Transverse colon (tissue), 4 donors: Measurements from ENCODE around the gene VPS26B. TPM values are rescaled to one million over a fixed set of nuclear protein-coding genes. Genes with fewer than 3 reads are reported as not detected.
A peak's percentile ranks its signal among the peaks of the same experiment; 100 is the strongest.

Experiments used
- DNase-seq: peaks from one replicate; pipeline ENCODE4 v3.0.0-alpha.2; 2019
- H3K27ac ChIP-seq, 4 donors: fragments of 200-600 bp; sonication (generic); 2 replicates each; pipeline ENCODE4 v1.5.1; 2016 to 2018; ENCODE audit warnings: inconsistent platforms in 4 of 4
- H3K27me3 ChIP-seq: fragments of 200-600 bp; sonication (generic); 2 replicates; pipeline ENCODE4 v1.5.1; 2017; ENCODE audit warnings: inconsistent platforms
- H3K36me3 ChIP-seq, 4 donors: fragments of 200-600 bp; sonication (generic); 2 replicates each; pipeline ENCODE4 v1.5.1; 2017 to 2019; ENCODE audit warnings: inconsistent platforms in 4 of 4
- H3K4me1 ChIP-seq, 4 donors: fragments of 200-600 bp; sonication (generic); 2 replicates each; pipeline ENCODE4 v1.5.1; 2017 to 2020; ENCODE audit warnings: inconsistent platforms in 4 of 4
- H3K4me3 ChIP-seq, 4 donors: fragments of 200-600 bp; sonication (generic); 1 replicate in 1 of 4; 2 replicates in 3 of 4; pipeline versions ENCODE4 v1.5.1 to v1.6.1; 2017 to 2019; ENCODE audit warnings: inconsistent platforms in 4 of 4
- H3K9me3 ChIP-seq, 2 donors: fragments of 200-600 bp; sonication (generic); 2 replicates each; pipeline ENCODE4 v1.5.1; 2017 to 2019; ENCODE audit warnings: inconsistent platforms in 2 of 2
- CTCF ChIP-seq, 5 experiments: fragments of 200-600 bp in 3 of 5; fragments of 450-650 bp in 2 of 5; sonication (generic) in 3 of 5; IDR thresholded peaks; 1 replicate in 2 of 5; 2 replicates in 3 of 5; pipeline ENCODE4 v1.5.1; 2016 to 2017; ENCODE audit warnings: antibody characterized with exemption in 5 of 5, inconsistent platforms in 3 of 5, mild to moderate bottlenecking in 2 of 5, moderate library complexity in 1 of 5
- EP300 ChIP-seq: sonication (generic); formaldehyde crosslinking; IDR thresholded peaks from one replicate; pipeline ENCODE4 v1.6.1; 2017; ENCODE audit warnings: antibody characterized with exemption, low read depth
- POLR2A ChIP-seq: fragments of 450-650 bp; IDR thresholded peaks from one replicate; pipeline ENCODE4 v1.6.1; 2016; ENCODE audit warnings: antibody characterized with exemption, mild to moderate bottlenecking, moderate library complexity
- POLR2AphosphoS5 ChIP-seq, 3 donors: sonication (generic); formaldehyde crosslinking; IDR thresholded peaks; one replicate each; pipeline ENCODE4 v1.6.1; 2016; ENCODE audit warnings: antibody characterized with exemption in 3 of 3
- WGBS, 2 donors: methylation state at CpG; one replicate each; pipeline ENCODE4 v1.1.5; 2018; ENCODE audit warnings: low coverage in 1 of 2; 5-methylcytosine and 5-hydroxymethylcytosine counted together
- in situ Hi-C, 4 donors: fragments of 200-750 bp; cut with MboI; loops; one replicate each; pipeline versions ENCODE4 v1.15.0 to v1.15.1; 2017; ENCODE audit warnings: low sequenced_read_pairs in 3 of 4, low pct_ligation_motif_present in 1 of 4, low pct_unique_long_range_greater_than_20kb in 1 of 4
- intact Hi-C: fragments of 100-400 bp; cut with DNase I; formaldehyde crosslinking; loops from one replicate; pipeline ENCODE4 v1.15.1; 2023; ENCODE audit warnings: low total_unique reads
- total RNA-seq, 4 donors: library from RNA; depleted of rRNA; stranded (reverse); fragments of >200 nt; gene quantifications; one replicate each; pipeline ENCODE4 v1.1.0, GENCODE V29; 2016

Gene VPS26B
- total RNA-seq, 4 donors from 2014 or later = 32.8 to 49.4 (median 44.6) TPM

DNA sequence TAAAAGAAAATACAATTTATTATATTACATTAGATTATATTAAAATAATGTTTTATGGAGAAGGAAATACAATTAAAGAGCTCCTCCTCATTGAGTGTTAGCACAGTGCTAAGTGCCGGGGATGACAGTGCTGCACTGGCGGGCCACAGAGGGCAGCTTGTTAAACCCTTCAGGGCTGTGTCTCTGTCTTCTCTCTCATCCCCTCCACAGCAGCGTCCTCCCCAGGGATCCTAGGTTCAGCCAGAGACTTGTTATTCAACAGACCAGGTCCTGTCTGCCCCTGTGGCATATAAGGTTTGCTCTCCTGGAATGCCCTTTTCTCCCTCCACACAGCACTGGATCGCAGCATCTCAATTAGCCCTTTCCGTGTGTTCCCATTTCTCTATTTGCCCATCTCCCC is 14.5 kb downstream of the VPS26B start:
- H3K9me3 ChIP-seq = no peaks in the 10 kb centered on the region
- H3K4me3 ChIP-seq = no peak overlapping the region
- H3K36me3 ChIP-seq = peaks cover 0 to 35% (median 17%) of the 10 kb centered on the region in 4 donors
- 90 to 96% methylated on average over 4 to 5 of the region's 5 CpGs for WGBS, 2 donors
- H3K27ac ChIP-seq = no peak overlapping the region
- no peak for DNase-seq
- no peak for TF ChIP-seq EP300
- no peak for TF ChIP-seq CTCF (IDR thresholded peaks at IDR 0.05)
- no peak for TF ChIP-seq POLR2AphosphoS5 (IDR thresholded peaks at IDR 0.05)
- TF ChIP-seq POLR2A = no peak
- H3K27me3 ChIP-seq = no peaks in the 10 kb centered on the region
- no peaks in the 10 kb centered on the region for H3K4me1 ChIP-seq
- intact Hi-C loops (no loop called here), in situ Hi-C loops (no loop called here)

DNA sequence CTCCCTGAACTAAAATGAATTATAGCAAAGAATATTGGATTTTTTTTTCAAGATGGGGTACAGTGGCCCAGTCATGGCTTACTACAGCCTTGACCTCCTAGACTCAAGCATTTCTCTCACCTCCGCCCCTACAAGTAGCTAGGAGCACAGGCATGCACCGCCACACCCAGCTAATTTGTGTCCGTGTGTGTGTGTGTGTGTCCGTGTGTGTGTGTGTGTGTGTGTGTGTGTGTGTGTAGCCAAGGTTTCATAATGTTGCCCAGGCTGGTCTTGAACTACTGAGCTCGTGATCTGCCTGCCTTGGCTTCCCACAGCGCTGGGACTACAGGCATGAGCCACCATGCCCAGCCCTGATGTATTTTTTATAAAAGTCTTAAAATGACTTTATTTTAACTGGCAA is 16.1 kb downstream of the VPS26B start:
- no peak for TF ChIP-seq EP300
- no peaks in the 10 kb centered on the region for H3K27me3 ChIP-seq
- no peaks in the 10 kb centered on the region for H3K9me3 ChIP-seq
- in situ Hi-C loops = no loop called here
- intact Hi-C loops = no loop called here
- no peaks in the 10 kb centered on the region for H3K4me1 ChIP-seq
- peaks cover 0 to 44% (median 17%) of the 10 kb centered on the region in 4 donors for H3K36me3 ChIP-seq
- H3K4me3 ChIP-seq = no peak overlapping the region
- no peak overlapping the region for H3K27ac ChIP-seq
- no peak for DNase-seq
- WGBS, 2 donors = 61 to 70% methylated on average over 2 to 6 of the region's 6 CpGs

DNA sequence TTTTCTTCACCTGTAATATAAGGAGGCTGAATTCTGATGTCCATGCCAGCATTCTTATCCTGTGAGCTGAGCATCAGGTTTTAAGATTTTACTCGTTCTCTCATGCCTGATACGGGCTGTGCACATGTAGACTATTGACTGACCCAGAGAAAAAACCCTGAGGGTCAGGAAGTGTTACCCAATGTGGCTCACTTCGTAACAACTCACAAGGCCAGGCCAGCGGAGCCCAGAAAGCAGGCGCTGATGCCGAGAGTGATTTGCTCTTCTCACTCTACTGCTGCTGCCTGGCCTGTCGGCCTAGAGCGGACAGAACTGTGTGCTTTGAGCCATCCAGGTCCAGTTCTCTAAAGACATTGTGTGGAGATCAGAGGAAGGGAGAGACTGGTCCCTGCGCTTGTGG is 17.9 kb downstream of the VPS26B start:
- DNase-seq = no peak
- TF ChIP-seq EP300 = no peak
- no peak for TF ChIP-seq POLR2AphosphoS5 (IDR thresholded peaks at IDR 0.05)
- Histone ChIP-seq H3K27me3 (no peaks in the 10 kb centered on the region), H3K4me1 (no peaks in the 10 kb centered on the region), H3K36me3 (peaks cover 0 to 44% (median 14%) of the 10 kb centered on the region in 4 donors), H3K9me3 (no peaks in the 10 kb centered on the region), H3K27ac (no peak overlapping the region), H3K4me3 (no peak overlapping the region)
- WGBS, 2 donors = 91 to 95% methylated on average over 4 to 9 of the region's 9 CpGs
- in situ Hi-C loops (no loop called here), intact Hi-C loops (no loop called here)

DNA sequence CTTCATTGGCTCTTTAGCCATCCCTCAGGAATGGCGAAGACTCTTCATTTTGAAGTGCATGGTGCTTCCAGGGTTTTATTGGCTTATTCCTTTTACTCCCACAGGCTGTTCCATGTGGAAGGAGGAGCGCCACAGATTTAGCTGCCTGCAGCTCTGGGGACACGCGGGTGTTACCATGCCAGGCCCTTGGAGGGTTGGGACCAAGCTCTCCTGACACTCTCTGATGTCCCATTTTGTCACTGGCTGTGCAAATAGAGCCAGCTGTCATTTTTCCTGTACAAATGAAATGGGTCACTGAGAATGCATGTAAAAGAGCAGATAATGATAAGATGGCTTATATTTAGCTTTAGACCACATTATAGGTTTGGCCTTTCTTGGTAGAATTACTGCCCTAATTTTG is 19.4 kb downstream of the VPS26B start:
- in situ Hi-C loops = no loop called here
- intact Hi-C loops = no loop called here
- Histone ChIP-seq H3K36me3 (peaks cover 0 to 47% (median 17%) of the 10 kb centered on the region in 4 donors), H3K27me3 (no peaks in the 10 kb centered on the region), H3K9me3 (no peaks in the 10 kb centered on the region), H3K4me3 (no peak overlapping the region), H3K4me1 (no peaks in the 10 kb centered on the region), H3K27ac (no peak overlapping the region)
- WGBS, 2 donors = 94 to 98% methylated on average over 3 to 4 of the region's 4 CpGs
- no peak for DNase-seq
- TF ChIP-seq CTCF (IDR thresholded peaks at IDR 0.05) = no peak
- TF ChIP-seq POLR2AphosphoS5 (IDR thresholded peaks at IDR 0.05) = no peak
- no peak for TF ChIP-seq EP300
- TF ChIP-seq POLR2A = no peak

GRCh38 chr11:134244593-134244992 is 20.1 kb downstream of the VPS26B start:
- intact Hi-C loops (no loop called here), in situ Hi-C loops (no loop called here)
- H3K27ac ChIP-seq = no peak overlapping the region
- H3K4me1 ChIP-seq = no peaks in the 10 kb centered on the region
- no peaks in the 10 kb centered on the region for H3K9me3 ChIP-seq
- WGBS, 2 donors = 56% methylated on average over 7 of the region's 7 CpGs; no CpG with 5 or more reads in 1 of the 2 donors
- no peak for DNase-seq
- H3K36me3 ChIP-seq = peaks cover 0 to 41% (median 17%) of the 10 kb centered on the region in 4 donors
- no peak overlapping the region for H3K4me3 ChIP-seq
- no peak for TF ChIP-seq POLR2AphosphoS5 (IDR thresholded peaks at IDR 0.05)
- TF ChIP-seq EP300 = no peak
- TF ChIP-seq POLR2A = no peak
- TF ChIP-seq CTCF (IDR thresholded peaks at IDR 0.05) = peak in 4 of 5 experiments; percentile 20 to 38 (median 30)
- H3K27me3 ChIP-seq = no peaks in the 10 kb centered on the region
